Stimulated activated CD4-positive, alpha-beta T cell treated with anti-CD3 and anti-CD28 coated beads, Interleukin-15, amount 100 ng/mL, for 1 hour (primary cell): ENCODE data around the gene SLC35C1.

Experiments
- DNase-seq, 2 donors: peaks; one replicate each; pipeline ENCODE4 v3.0.0-alpha.2; 2020; ENCODE audit warnings: low read depth in 1 of 2, low spot score in 1 of 2

SLC35C1 gene

DNA sequence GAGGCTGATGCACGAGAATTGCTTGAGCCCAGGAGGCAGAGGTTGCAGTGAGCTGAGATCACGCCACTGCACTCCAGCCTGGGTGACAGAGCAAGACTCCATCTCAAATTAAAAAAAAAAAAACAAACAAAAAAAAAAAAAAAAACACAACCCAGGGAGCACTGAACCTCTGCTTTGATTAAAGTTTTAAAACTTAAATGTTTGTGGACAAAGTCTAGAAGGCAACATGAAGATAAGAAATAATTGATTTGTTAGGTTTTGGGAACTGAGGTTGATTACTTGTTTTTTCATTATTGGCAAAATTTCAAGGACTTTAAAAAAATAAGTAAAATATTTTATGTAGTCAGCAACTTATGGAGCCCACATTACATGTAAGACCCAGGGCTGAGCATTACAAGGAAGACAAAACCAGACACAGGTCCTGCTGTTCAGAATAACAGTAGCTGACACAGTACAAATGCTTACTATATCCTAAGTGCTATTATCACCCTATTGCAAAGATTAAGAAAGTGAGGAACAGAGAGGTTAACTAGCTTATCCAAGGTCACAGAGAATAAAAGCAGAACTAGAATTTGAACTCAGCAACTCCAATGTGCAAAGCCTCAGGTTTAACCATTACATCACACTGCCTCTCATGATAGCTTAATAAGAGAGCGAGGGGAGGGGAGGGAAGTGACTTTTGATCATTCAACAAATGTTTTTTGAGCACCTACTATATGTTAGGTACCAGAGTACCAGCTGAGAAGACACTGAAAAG lies 40.1 kb downstream of the SLC35C1 start:
- no peak for DNase-seq

DNA sequence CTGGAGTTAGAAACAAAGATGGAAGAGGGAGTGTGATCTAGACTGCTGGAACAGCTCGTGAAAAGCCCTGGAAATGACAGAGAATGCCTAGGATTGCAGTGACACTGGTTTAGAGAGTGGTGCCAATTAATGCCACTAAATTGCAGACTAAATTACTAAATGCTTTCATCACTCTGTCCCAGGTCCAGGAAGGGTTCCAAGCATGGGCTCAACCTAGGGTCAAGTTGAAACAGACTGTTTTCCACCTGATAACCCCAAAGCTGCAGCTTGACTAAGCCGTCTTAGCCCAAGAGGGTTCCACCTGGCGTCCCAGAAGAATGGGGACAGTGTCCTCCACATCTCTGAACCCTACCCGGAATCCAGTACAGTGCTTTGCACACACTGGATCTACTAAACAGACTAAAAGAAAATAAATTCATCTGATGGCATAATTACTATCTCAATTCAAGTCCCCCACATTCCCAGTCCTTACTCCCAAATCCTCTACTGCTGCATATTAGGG lies 41.3 kb downstream of the SLC35C1 start:
- DNase-seq: no peak

DNA sequence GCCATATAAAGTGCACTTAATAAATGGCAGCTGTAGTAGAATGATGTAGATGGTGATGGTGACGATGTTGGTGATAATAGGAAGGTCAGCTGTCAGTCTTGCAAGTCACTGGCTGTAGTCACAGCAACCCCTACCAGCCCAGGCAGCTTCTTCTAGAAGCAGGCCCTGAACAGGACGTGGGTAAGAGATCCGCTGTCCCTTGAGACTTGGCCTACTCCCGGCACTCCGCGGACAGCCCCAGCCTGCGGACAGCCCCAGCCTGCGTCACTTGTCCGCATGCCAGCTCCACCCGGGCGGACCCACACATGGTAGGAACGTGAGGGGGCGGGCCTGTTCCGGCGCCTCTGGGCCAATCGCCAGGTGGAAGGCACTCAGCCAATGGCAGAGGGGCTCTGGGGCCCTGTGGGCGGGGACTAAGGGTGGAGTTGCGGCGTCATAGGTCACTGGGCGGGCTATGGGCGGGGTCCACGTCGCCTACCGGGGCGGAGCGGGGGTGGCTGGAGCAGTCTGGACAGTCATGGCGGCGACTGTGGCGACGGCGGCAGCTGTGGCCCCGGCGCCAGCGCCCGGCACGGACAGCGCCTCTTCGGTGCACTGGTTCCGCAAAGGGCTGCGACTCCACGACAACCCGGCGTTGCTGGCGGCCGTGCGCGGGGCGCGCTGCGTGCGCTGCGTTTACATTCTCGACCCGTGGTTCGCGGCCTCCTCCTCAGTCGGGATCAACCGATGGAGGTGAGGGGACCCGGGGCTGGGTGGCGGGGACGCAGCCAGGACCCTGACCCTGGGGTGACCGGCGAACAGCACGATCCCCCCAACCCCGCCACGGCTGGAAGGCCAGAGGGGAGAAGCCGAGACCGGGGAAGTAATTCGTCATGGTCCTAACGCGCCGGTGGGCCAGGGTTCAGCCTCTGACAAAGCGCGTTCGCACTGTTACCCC lies 42.3 kb downstream of the SLC35C1 start, which contains the start of gene CRY2:
TSS of gene CRY2 (plus strand) at position 502 of the 937 bp plus-strand sequence. CDS start at position 518, 16 bp downstream.
- peak; percentile 98 to 99 for DNase-seq

- DNase-seq: peak in 1 of 2 donors; percentile 6
Measured at GRCh38 chr11:45847911-45848316, 43.0 kb downstream of the SLC35C1 start.

DNA sequence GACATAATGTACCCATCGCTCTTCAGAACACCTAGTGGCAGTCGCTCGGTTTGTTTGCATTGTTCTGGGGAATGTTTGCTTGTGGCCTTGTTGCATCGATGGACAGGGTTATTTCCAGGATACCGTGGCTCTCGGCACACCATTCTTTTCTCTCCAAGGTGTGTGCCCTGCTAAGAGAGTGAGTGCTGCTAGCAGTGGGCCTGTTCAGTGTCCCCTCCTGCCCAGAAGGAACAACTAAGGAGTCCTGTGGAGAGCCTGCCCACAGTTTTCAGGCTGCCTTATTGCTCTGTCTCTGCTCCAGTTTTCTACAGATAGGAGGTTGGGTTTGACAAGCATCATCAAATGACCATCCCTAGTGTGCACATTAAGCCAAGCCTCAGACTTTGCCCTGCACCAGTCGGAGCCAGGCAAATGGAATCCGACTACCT lies 43.7 kb downstream of the SLC35C1 start:
- no peak for DNase-seq

DNA sequence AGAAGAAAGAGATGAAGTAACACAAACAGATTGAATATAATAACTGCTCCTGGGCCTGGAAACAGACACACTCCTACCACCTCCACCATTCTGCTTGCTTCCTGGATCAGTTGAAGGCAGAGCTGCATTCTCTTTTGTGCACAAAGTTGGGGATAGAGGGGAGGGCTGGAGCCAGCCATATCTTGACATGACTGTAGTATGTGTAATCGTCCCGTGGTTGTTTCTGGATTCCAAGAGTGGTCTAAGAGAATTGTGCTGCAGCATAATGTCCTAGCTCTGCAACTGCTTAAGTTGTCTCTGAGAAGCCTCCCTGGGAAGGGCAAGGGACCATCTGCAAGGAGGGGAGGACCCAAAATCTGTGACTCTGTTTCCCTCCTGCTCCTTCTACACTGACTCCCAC lies 45.5 kb downstream of the SLC35C1 start:
- DNase-seq: no peak

- no peak for DNase-seq
Measured at GRCh38 chr11:45851228-45851627, 46.3 kb downstream of the SLC35C1 start.

DNA sequence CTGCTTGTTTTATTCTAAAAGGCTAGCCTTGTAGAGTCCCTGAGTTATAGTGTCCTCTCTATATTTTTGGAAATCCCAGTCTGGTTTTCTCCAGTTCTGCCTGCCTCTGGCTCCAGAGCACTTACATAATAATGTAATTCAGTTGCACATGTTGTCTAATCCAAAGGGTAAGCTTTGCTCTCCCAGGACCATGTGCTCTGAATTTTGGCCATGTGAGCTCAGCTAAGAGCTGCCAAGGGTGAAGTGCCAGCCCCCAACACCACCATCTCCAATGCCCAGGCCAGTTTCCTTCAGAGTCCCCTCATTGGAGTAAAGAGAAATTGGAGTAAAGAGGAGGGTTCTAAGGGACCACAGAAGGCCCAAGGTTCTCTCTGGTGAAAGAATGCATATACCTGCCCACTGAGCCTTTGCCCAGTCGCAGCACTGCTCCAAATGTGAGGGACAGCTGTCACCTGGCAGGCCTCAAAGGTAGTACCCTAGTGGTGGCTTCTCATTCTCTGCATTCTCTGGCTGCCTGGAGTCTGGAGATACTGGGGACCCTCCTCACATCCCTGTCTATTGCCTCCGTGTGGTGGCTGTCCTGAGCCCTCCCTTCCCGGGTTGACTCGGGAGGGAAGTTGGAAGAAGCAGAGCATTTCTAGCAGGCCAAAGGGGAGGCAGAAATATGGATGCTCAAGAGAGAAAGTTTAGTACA lies 47.2 kb downstream of the SLC35C1 start:
- DNase-seq: no peak

DNA sequence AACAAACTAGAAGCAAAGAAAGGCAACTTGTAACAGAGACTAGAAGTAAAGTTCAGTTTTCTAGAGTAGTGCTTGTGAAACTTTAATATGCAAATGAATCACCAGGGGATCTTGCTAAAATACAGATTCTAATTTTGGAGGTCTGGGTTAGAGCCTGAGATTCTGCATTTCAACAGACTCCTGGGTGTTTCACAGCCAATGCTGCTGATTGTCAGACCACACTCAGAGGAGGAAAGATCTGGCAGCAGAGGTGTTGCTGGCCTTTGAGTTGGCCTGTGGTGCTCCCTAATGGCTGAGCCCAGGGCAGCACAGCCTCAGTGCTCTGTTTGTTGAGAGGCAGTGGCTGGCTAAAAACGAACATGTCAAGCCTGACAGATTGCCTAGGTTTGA lies 47.8 kb downstream of the SLC35C1 start:
- DNase-seq: no peak

DNA sequence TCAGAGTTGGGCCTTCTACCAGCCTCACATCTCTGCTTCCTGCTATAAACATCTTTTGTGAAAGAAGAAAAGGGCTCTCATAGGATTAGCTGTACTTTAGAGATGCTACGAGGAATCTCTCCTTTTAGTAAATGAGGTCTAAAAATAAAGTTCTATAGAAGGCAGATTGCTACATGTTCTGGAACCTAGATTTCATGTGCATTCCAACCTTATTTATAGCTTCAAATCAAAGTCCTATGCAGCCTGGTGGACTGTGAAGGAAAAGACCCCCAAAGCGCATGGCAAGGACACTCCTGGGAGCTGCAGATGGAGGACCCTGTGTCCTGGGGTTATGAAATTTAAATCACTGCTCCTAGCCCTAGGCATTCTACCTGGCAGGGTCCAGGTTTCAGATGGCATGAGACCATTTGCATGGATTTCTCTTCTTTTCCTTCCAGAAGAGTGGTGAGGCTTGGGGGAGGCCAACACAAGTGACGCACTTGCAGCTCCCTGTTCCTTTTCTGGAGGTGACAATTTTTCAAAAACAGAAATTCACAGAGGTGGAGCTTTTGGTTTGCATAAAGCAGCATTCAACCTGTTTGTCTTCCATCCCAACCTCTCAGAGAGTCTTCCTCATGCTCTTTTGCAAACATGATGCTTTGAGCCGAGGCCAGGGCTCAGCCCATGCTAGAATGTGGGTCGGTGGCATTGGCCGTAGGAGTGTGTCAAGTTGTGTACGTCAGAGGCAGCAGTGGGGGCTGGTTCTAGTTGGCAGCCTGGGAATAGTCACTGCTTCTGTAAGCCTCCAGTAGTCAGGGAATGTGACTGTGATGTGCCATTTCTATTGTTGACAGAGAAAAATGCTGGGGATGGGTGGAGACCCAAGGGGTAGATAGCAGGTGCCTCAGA lies 48.6 kb downstream of the SLC35C1 start:
- DNase-seq: no peak

GRCh38 chr11:45855308-45855707 lies 50.4 kb downstream of the SLC35C1 start:
- DNase-seq: no peak

- no peak for DNase-seq
Measured at GRCh38 chr11:45856044-45856468, 51.1 kb downstream of the SLC35C1 start.

- DNase-seq: no peak
Measured at GRCh38 chr11:45857961-45858474, 53.1 kb downstream of the SLC35C1 start.

- no peak for DNase-seq
Measured at GRCh38 chr11:45858751-45859398, 53.9 kb downstream of the SLC35C1 start.

- DNase-seq: no peak
Measured at GRCh38 chr11:45859661-45860140, 54.8 kb downstream of the SLC35C1 start.

GRCh38 chr11:45860348-45860747 lies 55.4 kb downstream of the SLC35C1 start:
- DNase-seq: no peak

DNA sequence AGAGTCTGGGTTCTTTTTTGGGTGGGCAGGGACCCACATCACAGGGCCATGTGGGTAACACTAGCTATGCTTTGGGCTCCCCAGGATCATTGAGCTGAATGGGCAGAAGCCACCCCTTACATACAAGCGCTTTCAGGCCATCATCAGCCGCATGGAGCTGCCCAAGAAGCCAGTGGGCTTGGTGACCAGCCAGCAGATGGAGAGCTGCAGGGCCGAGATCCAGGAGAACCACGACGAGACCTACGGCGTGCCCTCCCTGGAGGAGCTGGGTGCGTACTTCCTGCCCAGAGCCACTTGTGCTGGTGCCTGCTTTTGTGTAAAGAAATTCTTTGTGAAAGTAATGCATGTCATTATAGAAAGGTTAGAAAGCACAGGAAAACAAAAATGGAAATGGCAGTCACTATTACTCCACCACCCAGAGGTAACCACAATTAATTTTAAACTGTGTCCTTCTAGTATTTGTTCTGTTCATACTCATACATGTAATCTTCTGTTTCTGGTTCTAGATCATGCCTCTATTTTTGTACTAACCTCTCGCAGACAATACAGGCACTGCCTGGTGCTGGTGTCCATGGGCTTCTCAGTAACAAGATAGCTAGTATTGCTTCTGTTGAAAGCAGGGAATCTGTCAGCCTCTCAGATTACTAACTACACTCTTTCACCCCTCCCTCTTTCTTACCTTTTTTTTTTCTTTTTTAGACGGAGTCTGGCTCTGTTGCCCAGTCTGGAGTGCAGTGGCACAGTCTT lies 56.0 kb downstream of the SLC35C1 start:
- DNase-seq: no peak
